Measurements from ENCODE around the gene POU4F1. TPM values are rescaled to one million over a fixed set of nuclear protein-coding genes. Genes with fewer than 3 reads are reported as not detected.
A peak's percentile ranks its signal among the peaks of the same experiment; 100 is the strongest.

Gene POU4F1
- total RNA-seq, 1 experiment from 2014 or later: 0.26 TPM

DNA sequence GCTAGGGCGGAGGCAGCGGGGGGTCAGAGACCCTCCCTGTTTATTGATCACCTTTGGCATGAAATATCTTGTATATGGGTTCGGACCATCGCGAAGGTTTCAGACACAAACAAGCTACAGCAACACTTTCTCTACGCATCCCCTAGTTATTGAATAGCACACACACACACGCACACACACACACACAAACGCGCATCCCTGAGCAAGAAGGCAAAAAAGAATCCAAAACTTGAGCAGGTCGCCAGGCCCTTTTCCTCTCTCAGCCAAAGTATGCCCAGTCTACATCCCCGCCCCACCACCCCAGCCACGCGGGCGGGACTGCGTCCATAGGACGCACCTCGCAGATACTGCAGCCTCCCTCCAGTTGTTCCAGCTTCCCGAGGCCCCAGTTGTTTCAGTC lies 16.0 kb downstream of the POU4F1 start:
- H3K56ac ChIP-seq (ENCODE audit: insufficient read length, low read depth, low read length): no peak overlapping the region
- H3K4me1 ChIP-seq (ENCODE audit: insufficient read depth, low read length): no peaks in the 10 kb centered on the region
- H3K9me3 Mint-ChIP-seq: no peaks in the 10 kb centered on the region; a peak in 2 of 5 replicates
- H2AFZ ChIP-seq (ENCODE audit: low read length): no peak overlapping the region
- peak overlapping the region; percentile 33 for H3K4me2 ChIP-seq (ENCODE audit: insufficient read depth, insufficient read length, low read length)
- TF ChIP-seq, protein P1, sequence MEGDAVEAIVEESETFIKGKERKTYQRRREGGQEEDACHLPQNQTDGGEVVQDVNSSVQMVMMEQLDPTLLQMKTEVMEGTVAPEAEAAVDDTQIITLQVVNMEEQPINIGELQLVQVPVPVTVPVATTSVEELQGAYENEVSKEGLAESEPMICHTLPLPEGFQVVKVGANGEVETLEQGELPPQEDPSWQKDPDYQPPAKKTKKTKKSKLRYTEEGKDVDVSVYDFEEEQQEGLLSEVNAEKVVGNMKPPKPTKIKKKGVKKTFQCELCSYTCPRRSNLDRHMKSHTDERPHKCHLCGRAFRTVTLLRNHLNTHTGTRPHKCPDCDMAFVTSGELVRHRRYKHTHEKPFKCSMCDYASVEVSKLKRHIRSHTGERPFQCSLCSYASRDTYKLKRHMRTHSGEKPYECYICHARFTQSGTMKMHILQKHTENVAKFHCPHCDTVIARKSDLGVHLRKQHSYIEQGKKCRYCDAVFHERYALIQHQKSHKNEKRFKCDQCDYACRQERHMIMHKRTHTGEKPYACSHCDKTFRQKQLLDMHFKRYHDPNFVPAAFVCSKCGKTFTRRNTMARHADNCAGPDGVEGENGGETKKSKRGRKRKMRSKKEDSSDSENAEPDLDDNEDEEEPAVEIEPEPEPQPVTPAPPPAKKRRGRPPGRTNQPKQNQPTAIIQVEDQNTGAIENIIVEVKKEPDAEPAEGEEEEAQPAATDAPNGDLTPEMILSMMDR (conservative IDR thresholded peaks at IDR 0.05): no peak
- no peak overlapping the region for H3K27ac Mint-ChIP-seq
- no peak for DNase-seq
- no peak overlapping the region for H2BK15ac ChIP-seq (ENCODE audit: low read depth, low read length)
- H3K79me1 ChIP-seq (ENCODE audit: insufficient read depth, low read depth, low read length, poor library complexity, severe bottlenecking): no peaks in the 10 kb centered on the region
- peak overlapping the region in 1 of 2 experiments; percentile 80; a peak in 3 of 5 replicates for H3K4me3 Mint-ChIP-seq
- H2BK20ac ChIP-seq (ENCODE audit: low read depth, low read length, poor library complexity, severe bottlenecking): no peak overlapping the region
- H3K23ac ChIP-seq (ENCODE audit: insufficient read length, low read depth, low read length): no peak overlapping the region
- no peak overlapping the region for H3K4ac ChIP-seq (ENCODE audit: low read depth, low read length)
- H4K20me1 ChIP-seq (ENCODE audit: control insufficient read depth, insufficient read depth, insufficient read length): no peaks in the 10 kb centered on the region
- H3K18ac ChIP-seq (ENCODE audit: insufficient read length, low read depth, low read length): no peak overlapping the region
- H4K5ac ChIP-seq (ENCODE audit: insufficient read length, low read depth, low read length): no peak overlapping the region
- no peak overlapping the region for H2BK12ac ChIP-seq (ENCODE audit: insufficient read length, low read depth, low read length)
- H3K9me3 ChIP-seq (ENCODE audit: control insufficient read depth, low read depth, low read length): no peaks in the 10 kb centered on the region
- H3K27me3 Mint-ChIP-seq (ENCODE audit: low read depth): peaks cover 88% of the 10 kb centered on the region
- no peak overlapping the region for H3K27ac ChIP-seq (ENCODE audit: insufficient read length, low read depth, low read length)
- no CpG with 5 or more reads among the region's 18 CpGs for WGBS (ENCODE audit: extremely low coverage, insufficient read length, low lambda C conversion rate)
- peaks cover 3 to 22% of the 10 kb centered on the region in 2 experiments for H3K4me1 Mint-ChIP-seq
- no peaks in the 10 kb centered on the region for H3K79me2 ChIP-seq (ENCODE audit: insufficient read depth, low read length)
- no peak overlapping the region for H2AK5ac ChIP-seq (ENCODE audit: insufficient read length, low read length)
- H3T11ph ChIP-seq (ENCODE audit: low read length): no peak overlapping the region
- H2BK120ac ChIP-seq (ENCODE audit: low read depth, low read length, poor library complexity, severe bottlenecking): no peak overlapping the region
- no peak overlapping the region for H2BK5ac ChIP-seq (ENCODE audit: insufficient read length, low read length)
- H4K91ac ChIP-seq (ENCODE audit: insufficient read length, low read depth, low read length): no peak overlapping the region
- peaks cover 17% of the 10 kb centered on the region for H3K27me3 ChIP-seq (ENCODE audit: insufficient read depth, low read length)
- H3K9ac ChIP-seq (ENCODE audit: extremely low read depth, insufficient read length, low read length): no peak overlapping the region
- H4K8ac ChIP-seq (replicated peaks; ENCODE audit: insufficient read length, low read depth, low read length): no peak overlapping the region
- H3K14ac ChIP-seq (ENCODE audit: insufficient read depth, low read length): no peak overlapping the region
- no peaks in the 10 kb centered on the region for H3K36me3 Mint-ChIP-seq (ENCODE audit: insufficient read depth in 1 of 3, low read depth in 3 of 3)
- no peaks in the 10 kb centered on the region for H3K23me2 ChIP-seq (ENCODE audit: insufficient read length, low read depth, low read length, poor library complexity, severe bottlenecking)

All from H9 (cell line).